Body of pancreas (tissue), 4 donors: ENCODE results near the gene STEAP1.

Source experiments
- CTCF ChIP-seq, 7 experiments: fragments of 450-650 bp in 4 of 7; fragments of 200-600 bp in 3 of 7; sonication (generic) in 3 of 7; IDR thresholded peaks; one replicate each; pipeline ENCODE4 v1.5.1; 2016 to 2019; ENCODE audit warnings: antibody characterized with exemption in 7 of 7
- POLR2A ChIP-seq, 3 donors: fragments of 450-650 bp; IDR thresholded peaks; one replicate each; pipeline ENCODE4 v1.6.1; 2016; ENCODE audit warnings: antibody characterized with exemption in 3 of 3, mild to moderate bottlenecking in 2 of 3

- TF ChIP-seq POLR2A (IDR thresholded peaks at IDR 0.05) = no peak
- no peak for TF ChIP-seq CTCF (IDR thresholded peaks at IDR 0.05)
These were observed 34.0 kb downstream of the STEAP1 start for GRCh38 chr7:90188281-90188680.
